CD8-positive, alpha-beta memory T cell (primary cell): ENCODE data around the gene FITM1. TPM values are rescaled to one million over a fixed set of nuclear protein-coding genes. Genes with fewer than 3 reads are reported as not detected.
A peak's percentile ranks its signal among the peaks of the same experiment; 100 is the strongest.

Source experiments
- CTCF ChIA-PET: fragments of 350-600 bp; sonication (Branson Sonifier 250); formaldehyde crosslinking; loops from one replicate; lab custom pipeline; 2021; ENCODE audit warnings: antibody characterized with exemption; lab: Charles Lee
- POLR2A ChIA-PET: fragments of 350-600 bp; sonication (Branson Sonifier 250); formaldehyde crosslinking; loops from one replicate; lab custom pipeline; 2021; ENCODE audit warnings: antibody characterized with exemption; lab: Charles Lee
- DNase-seq, 5 donors: peaks; one replicate each; pipeline versions ENCODE4 v3.0.0 to v3.0.0-alpha.2; 2020 to 2022; ENCODE audit warnings: mixed read lengths in 1 of 5
- H3K27ac ChIP-seq: one replicate; pipeline ENCODE4 v1.7.0; 2013; ENCODE audit warnings: low read depth, mild to moderate bottlenecking, low read length, moderate library complexity
- H3K27me3 ChIP-seq: 2 replicates; pipeline ENCODE4 v1.7.0; 2013; ENCODE audit warnings: low read length, mild to moderate bottlenecking; ENCODE audit not compliant: insufficient read depth, poor library complexity, severe bottlenecking
- H3K36me3 ChIP-seq: 2 replicates; pipeline ENCODE4 v1.7.0; 2013; ENCODE audit warnings: mild to moderate bottlenecking, low read length, moderate library complexity; ENCODE audit not compliant: insufficient read depth
- H3K4me1 ChIP-seq: 2 replicates; pipeline ENCODE4 v1.7.0; 2013; ENCODE audit warnings: mild to moderate bottlenecking, low read length, moderate library complexity; ENCODE audit not compliant: insufficient read depth
- H3K4me3 ChIP-seq: 2 replicates; pipeline ENCODE4 v1.7.0; 2013; ENCODE audit warnings: mild to moderate bottlenecking, low read length
- H3K9me3 ChIP-seq: 2 replicates; pipeline ENCODE4 v1.7.0; 2013; ENCODE audit warnings: mild to moderate bottlenecking, low read length
- H3K27ac Mint-ChIP-seq, 8 donors: one replicate each; pipeline ENCODE4 v1.8.0; 2020 to 2021; ENCODE audit warnings: mixed read lengths in 8 of 8, mild to moderate bottlenecking in 6 of 8, inconsistent platforms in 3 of 8, moderate library complexity in 3 of 8
- H3K27me3 Mint-ChIP-seq, 2 donors: one replicate each; pipeline ENCODE4 v1.8.0; 2020 to 2021; ENCODE audit warnings: mixed read lengths in 2 of 2, mild to moderate bottlenecking in 1 of 2, moderate library complexity in 1 of 2
- H3K36me3 Mint-ChIP-seq, 3 donors: one replicate each; pipeline ENCODE4 v1.8.0; 2020 to 2021; ENCODE audit warnings: mixed read lengths in 3 of 3, inconsistent platforms in 1 of 3, mild to moderate bottlenecking in 1 of 3
- H3K4me1 Mint-ChIP-seq, 3 donors: one replicate each; pipeline ENCODE4 v1.8.0; 2020 to 2021; ENCODE audit warnings: mixed read lengths in 3 of 3, inconsistent platforms in 1 of 3, mild to moderate bottlenecking in 1 of 3
- H3K4me3 Mint-ChIP-seq, 7 donors: one replicate each; pipeline ENCODE4 v1.8.0; 2020 to 2021; ENCODE audit warnings: mixed read lengths in 7 of 7, mild to moderate bottlenecking in 6 of 7, moderate library complexity in 4 of 7, inconsistent platforms in 2 of 7
- H3K9me3 Mint-ChIP-seq, 5 donors: one replicate each; pipeline ENCODE4 v1.8.0; 2020 to 2022; ENCODE audit warnings: mixed read lengths in 5 of 5, mild to moderate bottlenecking in 3 of 5, moderate library complexity in 2 of 5, inconsistent platforms in 1 of 5
- polyA plus RNA-seq: library from polyadenylated mRNA; unstranded; fragments of 300-500 nt; fragmentation: Illumina TruSeq; gene quantifications from one replicate; pipeline ENCODE4 v1.2.3, GENCODE V29; 2021
- total RNA-seq, 2 experiments: library from RNA; stranded (reverse); gene quantifications; one replicate each; pipeline ENCODE4 v1.2.3, GENCODE V29; 2021

FITM1 gene
- total and polyA plus RNA-seq, 3 experiments from 2014 or later, result 0.58 to 1.1 TPM; not detected in 1

DNA sequence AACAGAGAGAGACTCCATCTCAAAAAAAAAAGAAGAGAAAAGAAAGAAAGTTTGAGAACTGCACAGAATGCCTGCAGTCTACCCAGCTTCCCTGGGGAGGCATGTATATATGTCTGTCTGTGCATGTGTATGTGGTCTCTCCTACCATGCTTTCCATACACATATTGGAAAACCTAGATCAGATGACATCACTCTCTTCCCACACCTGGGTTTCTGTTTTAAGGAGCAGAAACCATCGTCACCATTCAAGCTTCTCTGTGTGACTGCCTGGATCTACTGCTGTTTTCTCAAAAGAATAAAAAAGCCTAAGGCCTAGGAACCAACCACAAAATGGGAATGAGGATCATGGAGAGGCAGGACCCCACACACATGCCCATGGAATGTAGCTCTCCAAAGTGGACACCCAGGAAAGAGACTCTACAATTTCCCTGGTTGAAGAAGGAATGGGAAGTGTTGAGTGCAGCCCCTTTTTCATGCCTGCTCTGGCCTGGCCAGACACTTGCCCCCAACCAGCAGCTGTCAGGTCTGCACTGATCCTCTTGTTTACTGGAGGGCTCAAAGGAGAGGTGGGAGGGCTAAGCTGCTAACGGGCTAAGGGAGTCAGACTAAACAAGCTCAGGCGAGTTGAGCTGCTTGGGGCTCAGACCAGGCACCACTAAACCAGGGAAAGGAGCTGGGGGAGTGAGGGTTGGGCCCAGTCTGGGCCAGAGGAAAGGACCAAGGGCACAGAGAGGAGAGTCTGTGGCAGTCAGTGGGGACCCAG lies 44.1 kb upstream of the FITM1 start:
- no peak overlapping the region for H3K4me3 ChIP-seq
- Mint-ChIP-seq H3K36me3 (peaks cover 0 to 1% (median 0%) of the 10 kb centered on the region in 3 donors), H3K27me3 (no peaks in the 10 kb centered on the region), H3K4me1 (peaks cover 9 to 19% (median 17%) of the 10 kb centered on the region in 3 donors), H3K27ac (peak overlapping the region in 1 of 8 donors; percentile 43), H3K4me3 (peak overlapping the region in 1 of 7 donors; percentile 29), H3K9me3 (no peaks in the 10 kb centered on the region)
- CTCF ChIA-PET, result interaction anchor here (1.5 to 8.6 kb wide), 2 partner anchors 22 to 29 kb away, joined by 8 to 67 read pairs; no protein-coding TSS in a partner anchor
- no peaks in the 10 kb centered on the region for H3K4me1 ChIP-seq
- no peaks in the 10 kb centered on the region for H3K9me3 ChIP-seq
- no peaks in the 10 kb centered on the region for H3K36me3 ChIP-seq
- POLR2A ChIA-PET, result interaction anchor here (0.7 kb wide), 1 partner anchor 28 kb away, joined by 3 read pairs; the partner anchor contains the start of genes DCAF11 and NRL
- H3K27ac ChIP-seq, result no peak overlapping the region
- DNase-seq, result no peak
- no peaks in the 10 kb centered on the region for H3K27me3 ChIP-seq

DNA sequence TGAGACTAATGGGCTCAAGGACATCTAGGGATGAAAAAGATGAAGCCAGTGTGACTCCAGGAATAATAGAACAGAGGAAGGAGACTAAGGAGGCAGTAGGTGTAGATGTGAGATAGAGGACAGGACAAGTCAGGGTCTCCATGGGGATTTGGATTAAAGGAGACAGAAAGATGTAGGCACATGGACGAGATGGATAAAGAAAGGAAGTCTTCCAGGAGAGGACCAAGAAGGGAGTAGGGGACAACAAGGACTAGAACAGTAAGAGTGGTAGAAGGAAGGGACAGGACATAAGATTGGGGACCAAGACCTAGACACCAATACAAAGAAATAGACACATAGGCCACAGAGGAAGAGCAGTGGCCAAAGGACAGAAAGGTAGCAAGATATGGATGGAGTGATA lies 43.5 kb upstream of the FITM1 start:
- Mint-ChIP-seq H3K4me1 (peaks cover 7 to 16% (median 13%) of the 10 kb centered on the region in 3 donors), H3K27ac (peak overlapping the region in 4 of 8 donors; percentile 2 to 43 (median 6)), H3K27me3 (no peaks in the 10 kb centered on the region), H3K4me3 (peak overlapping the region in 1 of 7 donors; percentile 50), H3K9me3 (no peaks in the 10 kb centered on the region), H3K36me3 (no peaks in the 10 kb centered on the region)
- POLR2A ChIA-PET, result interaction anchor here (0.7 kb wide), 1 partner anchor 28 kb away, joined by 3 read pairs; the partner anchor contains the start of genes DCAF11 and NRL
- Histone ChIP-seq H3K4me1 (no peaks in the 10 kb centered on the region), H3K27ac (no peak overlapping the region), H3K9me3 (no peaks in the 10 kb centered on the region), H3K4me3 (no peak overlapping the region), H3K27me3 (no peaks in the 10 kb centered on the region), H3K36me3 (no peaks in the 10 kb centered on the region)
- CTCF ChIA-PET, result interaction anchor here (1.5 to 8.6 kb wide), 2 partner anchors 22 to 29 kb away, joined by 8 to 67 read pairs; no protein-coding TSS in a partner anchor
- no peak for DNase-seq

DNA sequence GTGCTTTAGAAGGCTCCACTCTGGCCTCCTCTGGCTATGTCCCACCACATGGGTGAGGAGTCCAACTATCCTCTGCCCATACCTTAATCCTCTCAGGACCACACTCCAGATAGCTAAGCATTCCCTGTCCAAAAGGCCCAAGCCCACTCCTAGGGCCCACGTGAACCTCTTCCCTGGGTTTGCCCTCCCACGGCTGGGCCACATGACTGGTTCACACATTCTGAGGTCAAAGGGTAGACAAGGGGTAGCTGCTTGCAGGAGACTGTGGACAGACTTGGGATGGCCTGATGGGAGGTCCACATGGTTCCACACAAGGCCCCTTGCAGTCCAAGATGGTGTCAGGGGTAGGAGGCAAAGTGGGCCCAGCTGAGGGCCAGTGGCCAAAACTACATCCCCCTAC lies 42.4 kb upstream of the FITM1 start:
- H3K4me3 Mint-ChIP-seq, result no peak overlapping the region
- no peaks in the 10 kb centered on the region for H3K36me3 ChIP-seq

DNA sequence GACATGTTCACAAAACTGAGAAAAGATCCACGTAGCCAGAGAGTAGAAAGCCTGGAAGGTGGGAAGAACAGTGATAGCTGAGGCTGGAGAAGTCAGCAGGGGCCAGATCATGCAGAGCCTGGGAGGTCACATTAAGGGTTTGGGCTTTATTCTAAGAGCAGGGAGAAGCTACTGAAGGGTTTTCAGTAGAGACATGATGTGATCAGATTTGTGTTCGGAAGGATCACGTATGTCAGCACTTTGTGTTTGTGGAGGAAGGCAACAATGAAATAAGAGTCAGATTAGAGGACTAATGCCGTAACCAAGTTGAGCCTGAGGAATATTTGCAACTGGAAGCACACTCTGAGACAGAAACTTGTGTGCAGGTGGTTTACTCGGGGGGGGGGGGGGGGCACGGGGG lies 40.6 kb upstream of the FITM1 start:
- no peaks in the 10 kb centered on the region for H3K9me3 ChIP-seq
- H3K4me3 ChIP-seq, result no peak overlapping the region
- H3K4me3 Mint-ChIP-seq, result no peak overlapping the region
- peaks cover 5% of the 10 kb centered on the region for H3K4me1 ChIP-seq
- H3K27ac Mint-ChIP-seq, result peak overlapping the region in 1 of 8 donors; percentile 5
- no peak for DNase-seq
- H3K36me3 Mint-ChIP-seq, result peaks cover 0 to 5% (median 0%) of the 10 kb centered on the region in 3 donors
- H3K36me3 ChIP-seq, result no peaks in the 10 kb centered on the region
- H3K27me3 Mint-ChIP-seq, result no peaks in the 10 kb centered on the region
- no peak overlapping the region for H3K27ac ChIP-seq
- no peaks in the 10 kb centered on the region for H3K9me3 Mint-ChIP-seq
- ChIA-PET POLR2A (interaction anchor here (0.6 to 0.9 kb wide), 3 partner anchors 8 to 21 kb away, joined by 3 to 5 read pairs (median 4); no protein-coding TSS in a partner anchor), CTCF (interaction anchor here (0.7 to 12.1 kb wide), 17 partner anchors 9 to 115 kb away, joined by 3 to 185 read pairs (median 5); partner anchors contain the start of genes CARMIL3, DCAF11, DHRS4L2 and IRF9)
- peaks cover 14 to 23% (median 22%) of the 10 kb centered on the region in 3 donors for H3K4me1 Mint-ChIP-seq
- H3K27me3 ChIP-seq, result no peaks in the 10 kb centered on the region

More for the DNA sequence above, 42.4 kb upstream of the FITM1 start:
- Histone ChIP-seq H3K27me3 (no peaks in the 10 kb centered on the region), H3K4me1 (no peaks in the 10 kb centered on the region), H3K9me3 (no peaks in the 10 kb centered on the region), H3K27ac (no peak overlapping the region), H3K4me3 (no peak overlapping the region)
- Mint-ChIP-seq H3K27ac (no peak overlapping the region), H3K4me1 (peaks cover 4 to 15% (median 11%) of the 10 kb centered on the region in 3 donors), H3K9me3 (no peaks in the 10 kb centered on the region), H3K36me3 (no peaks in the 10 kb centered on the region), H3K27me3 (no peaks in the 10 kb centered on the region)
- no peak for DNase-seq
- CTCF ChIA-PET, result interaction anchor here (1.0 to 12.1 kb wide), 4 partner anchors 17 to 73 kb away, joined by 3 to 185 read pairs (median 59); partner anchors contain the start of gene IRF9
- POLR2A ChIA-PET, result no interaction called here

DNA sequence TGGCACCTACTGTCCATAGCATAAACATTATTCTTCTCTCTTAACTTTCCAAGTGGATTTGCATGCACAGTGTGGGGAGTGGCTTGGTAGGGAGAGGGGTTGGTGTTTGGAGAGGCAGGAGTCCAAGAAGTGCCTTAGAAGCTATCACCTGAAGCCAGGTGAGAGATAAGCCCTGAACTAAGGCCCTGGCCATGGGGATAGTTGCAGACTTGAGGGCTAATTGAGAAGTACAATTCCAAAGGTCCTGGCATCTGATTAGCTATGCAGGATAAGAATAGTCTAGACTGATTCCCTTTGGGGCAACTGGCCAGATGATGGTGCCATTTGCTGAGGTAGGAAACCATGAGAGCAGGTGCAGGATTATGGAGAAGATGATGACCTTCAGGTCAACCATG lies 38.4 kb upstream of the FITM1 start:
- Histone ChIP-seq H3K9me3 (no peaks in the 10 kb centered on the region), H3K4me1 (peaks cover 16% of the 10 kb centered on the region), H3K27ac (no peak overlapping the region), H3K4me3 (no peak overlapping the region), H3K36me3 (no peaks in the 10 kb centered on the region), H3K27me3 (no peaks in the 10 kb centered on the region)
- no peaks in the 10 kb centered on the region for H3K27me3 Mint-ChIP-seq
- H3K27ac Mint-ChIP-seq, result peak overlapping the region in 4 of 8 donors; percentile 38 to 76 (median 52)
- peaks cover 0 to 12% (median 1%) of the 10 kb centered on the region in 3 donors for H3K36me3 Mint-ChIP-seq
- H3K4me3 Mint-ChIP-seq, result peak overlapping the region in 6 of 7 donors; percentile 5 to 99 (median 80)
- no peaks in the 10 kb centered on the region for H3K9me3 Mint-ChIP-seq
- ChIA-PET CTCF (interaction anchor here (0.9 to 12.1 kb wide), 7 partner anchors 11 to 78 kb away, joined by 3 to 185 read pairs (median 6); partner anchors contain the start of genes DCAF11, EMC9, NRL and PSME1), POLR2A (interaction anchor here (1.5 to 4.9 kb wide), 2 partner anchors 11 to 23 kb away, joined by 5 to 29 read pairs; partner anchors contain the start of genes DCAF11 and NRL)
- no peak for DNase-seq
- H3K4me1 Mint-ChIP-seq, result peaks cover 28 to 37% (median 37%) of the 10 kb centered on the region in 3 donors

DNA sequence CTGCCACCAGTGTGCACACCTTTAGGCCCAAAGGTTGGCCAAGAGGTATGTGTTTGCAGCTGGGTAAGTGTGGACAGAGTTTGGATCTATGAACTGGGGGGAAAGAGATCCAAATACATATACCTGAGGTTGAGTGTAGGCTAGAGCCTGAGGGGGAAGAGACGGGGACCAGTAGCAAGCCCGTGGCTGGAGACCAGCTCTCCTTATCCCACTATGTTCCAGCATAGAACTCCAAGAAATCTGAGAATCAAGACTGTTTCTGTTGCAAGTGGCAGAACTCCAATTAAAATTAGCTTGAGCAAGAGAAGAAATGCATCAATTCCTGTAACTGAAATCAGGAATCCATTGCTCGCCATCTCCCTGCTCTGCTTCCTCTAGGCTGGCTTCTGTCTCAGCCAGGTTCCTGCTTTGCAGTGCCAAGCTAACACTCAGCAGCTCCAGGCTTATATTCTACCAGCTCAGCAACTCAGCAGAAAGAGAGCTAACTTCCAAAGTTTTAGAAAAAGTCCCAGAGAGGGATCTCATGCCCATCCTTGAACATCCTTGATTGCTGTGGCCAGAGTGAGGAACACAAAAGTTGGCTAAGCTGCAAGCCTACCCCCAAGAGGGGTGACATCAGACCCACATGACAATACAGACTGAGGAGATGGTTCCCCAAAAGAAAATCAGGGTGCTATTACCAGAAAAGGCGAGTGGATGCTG lies 37.8 kb upstream of the FITM1 start:
- Histone ChIP-seq H3K4me1 (peaks cover 16% of the 10 kb centered on the region), H3K4me3 (no peak overlapping the region), H3K27ac (no peak overlapping the region), H3K27me3 (no peaks in the 10 kb centered on the region), H3K36me3 (no peaks in the 10 kb centered on the region), H3K9me3 (no peaks in the 10 kb centered on the region)
- H3K9me3 Mint-ChIP-seq, result no peaks in the 10 kb centered on the region
- peak overlapping the region; percentile 32 to 98 (median 90) for H3K27ac Mint-ChIP-seq
- peak overlapping the region; percentile 93 to 99 (median 97) for H3K4me3 Mint-ChIP-seq
- no peak for DNase-seq
- POLR2A ChIA-PET, result interaction anchor here (1.5 to 4.9 kb wide), 2 partner anchors 12 to 22 kb away, joined by 5 to 29 read pairs; partner anchors contain the start of genes DCAF11 and NRL
- CTCF ChIA-PET, result interaction anchor here (0.8 to 12.1 kb wide), 10 partner anchors 11 to 150 kb away, joined by 3 to 185 read pairs (median 4); partner anchors contain the start of genes CARMIL3, DCAF11, EMC9 and NRL
- H3K4me1 Mint-ChIP-seq, result peaks cover 28 to 37% (median 37%) of the 10 kb centered on the region in 3 donors
- H3K36me3 Mint-ChIP-seq, result peaks cover 0 to 12% (median 1%) of the 10 kb centered on the region in 3 donors
- H3K27me3 Mint-ChIP-seq, result no peaks in the 10 kb centered on the region

DNA sequence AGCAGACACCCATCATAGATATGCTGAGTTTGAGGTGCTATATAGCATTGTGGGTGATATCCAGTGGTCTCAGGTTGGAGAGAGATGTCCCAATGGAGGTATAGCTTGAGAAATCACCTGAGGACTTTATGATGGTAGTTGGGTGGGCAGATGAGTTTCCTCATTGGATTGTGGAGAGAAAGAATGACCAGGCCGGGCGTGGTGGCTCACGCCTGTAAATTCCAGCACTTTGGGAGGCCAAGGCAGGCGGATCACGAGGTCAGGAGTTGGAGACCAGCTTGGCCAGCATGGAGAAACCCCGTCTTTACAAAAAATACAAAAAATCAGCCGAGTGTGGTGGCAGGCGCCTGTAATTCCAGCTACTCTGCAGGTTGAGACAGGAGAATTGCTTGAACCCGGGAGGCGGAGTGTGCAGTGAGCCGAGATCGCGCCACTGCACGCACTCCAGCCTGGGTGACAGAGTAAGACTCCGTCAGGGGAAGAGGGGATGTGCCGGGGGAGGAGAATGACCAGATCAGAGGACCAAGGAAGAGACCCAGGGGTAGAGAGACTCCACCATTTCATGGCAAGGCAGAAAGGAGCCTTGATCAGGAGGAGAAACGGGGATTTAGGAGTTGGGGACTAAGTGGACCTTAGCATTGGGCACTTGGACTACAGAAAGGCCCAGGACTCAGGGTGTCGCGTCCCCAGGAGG lies 37.1 kb upstream of the FITM1 start:
- Mint-ChIP-seq H3K9me3 (no peaks in the 10 kb centered on the region), H3K27me3 (no peaks in the 10 kb centered on the region), H3K4me3 (peak overlapping the region; percentile 93 to 99 (median 97)), H3K36me3 (peaks cover 0 to 16% (median 1%) of the 10 kb centered on the region in 3 donors), H3K27ac (peak overlapping the region; percentile 65 to 98 (median 90)), H3K4me1 (peaks cover 28 to 37% (median 37%) of the 10 kb centered on the region in 3 donors)
- no peaks in the 10 kb centered on the region for H3K27me3 ChIP-seq
- peak overlapping the region; percentile 93 for H3K4me3 ChIP-seq
- peaks cover 16% of the 10 kb centered on the region for H3K4me1 ChIP-seq
- H3K27ac ChIP-seq, result peak overlapping the region; percentile 83
- ChIA-PET POLR2A (interaction anchor here (1.0 to 4.9 kb wide), 3 partner anchors 12 to 22 kb away, joined by 7 to 29 read pairs (median 26); partner anchors contain the start of genes DCAF11 and NRL), CTCF (interaction anchor here (0.8 to 12.1 kb wide), 7 partner anchors 12 to 149 kb away, joined by 3 to 185 read pairs (median 5); partner anchors contain the start of genes CARMIL3 and TINF2)
- no peak for DNase-seq
- no peaks in the 10 kb centered on the region for H3K36me3 ChIP-seq
- H3K9me3 ChIP-seq, result no peaks in the 10 kb centered on the region
